AG10803 (cell line): Measurements from ENCODE around the gene KCTD6.
A peak's percentile ranks its signal among the peaks of the same experiment; 100 is the strongest.

Source experiments
- DNase-seq: peaks from one replicate; pipeline ENCODE4 v3.0.0; 2010; ENCODE audit warnings: low read depth
- H3K4me3 ChIP-seq: 2 replicates; pipeline ENCODE4 v1.5.1; 2011; ENCODE audit warnings: mild to moderate bottlenecking, low read length, control low read depth
- TF ChIP-seq, protein P1 (sequence below): conservative IDR thresholded peaks from 2 replicates; pipeline ENCODE4 v1.5.1; 2011; ENCODE audit warnings: mild to moderate bottlenecking, low read length, control low read depth, inconsistent platforms

KCTD6 gene

DNA sequence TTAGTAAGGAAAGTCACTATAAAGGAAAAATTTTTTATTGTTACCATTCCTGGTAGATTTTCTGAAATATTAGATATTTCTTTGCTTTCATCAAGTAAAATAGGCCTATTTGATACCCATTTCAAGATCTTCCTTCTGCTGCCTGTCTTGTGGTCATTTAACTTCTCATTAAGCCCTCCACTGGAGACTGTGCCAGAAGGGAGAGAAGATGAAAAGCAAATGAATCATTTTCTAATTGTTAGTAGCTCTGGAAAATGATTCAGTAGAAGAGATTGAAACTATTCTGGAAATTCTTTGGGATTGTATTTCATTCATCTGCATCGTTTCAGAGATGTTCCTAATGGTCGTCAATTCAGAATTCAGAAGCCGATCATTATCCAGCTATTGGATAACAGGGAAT is 3.2 kb downstream of the KCTD6 start:
- no peak overlapping the region for H3K4me3 ChIP-seq
- TF ChIP-seq, protein P1, sequence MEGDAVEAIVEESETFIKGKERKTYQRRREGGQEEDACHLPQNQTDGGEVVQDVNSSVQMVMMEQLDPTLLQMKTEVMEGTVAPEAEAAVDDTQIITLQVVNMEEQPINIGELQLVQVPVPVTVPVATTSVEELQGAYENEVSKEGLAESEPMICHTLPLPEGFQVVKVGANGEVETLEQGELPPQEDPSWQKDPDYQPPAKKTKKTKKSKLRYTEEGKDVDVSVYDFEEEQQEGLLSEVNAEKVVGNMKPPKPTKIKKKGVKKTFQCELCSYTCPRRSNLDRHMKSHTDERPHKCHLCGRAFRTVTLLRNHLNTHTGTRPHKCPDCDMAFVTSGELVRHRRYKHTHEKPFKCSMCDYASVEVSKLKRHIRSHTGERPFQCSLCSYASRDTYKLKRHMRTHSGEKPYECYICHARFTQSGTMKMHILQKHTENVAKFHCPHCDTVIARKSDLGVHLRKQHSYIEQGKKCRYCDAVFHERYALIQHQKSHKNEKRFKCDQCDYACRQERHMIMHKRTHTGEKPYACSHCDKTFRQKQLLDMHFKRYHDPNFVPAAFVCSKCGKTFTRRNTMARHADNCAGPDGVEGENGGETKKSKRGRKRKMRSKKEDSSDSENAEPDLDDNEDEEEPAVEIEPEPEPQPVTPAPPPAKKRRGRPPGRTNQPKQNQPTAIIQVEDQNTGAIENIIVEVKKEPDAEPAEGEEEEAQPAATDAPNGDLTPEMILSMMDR = no peak

DNA sequence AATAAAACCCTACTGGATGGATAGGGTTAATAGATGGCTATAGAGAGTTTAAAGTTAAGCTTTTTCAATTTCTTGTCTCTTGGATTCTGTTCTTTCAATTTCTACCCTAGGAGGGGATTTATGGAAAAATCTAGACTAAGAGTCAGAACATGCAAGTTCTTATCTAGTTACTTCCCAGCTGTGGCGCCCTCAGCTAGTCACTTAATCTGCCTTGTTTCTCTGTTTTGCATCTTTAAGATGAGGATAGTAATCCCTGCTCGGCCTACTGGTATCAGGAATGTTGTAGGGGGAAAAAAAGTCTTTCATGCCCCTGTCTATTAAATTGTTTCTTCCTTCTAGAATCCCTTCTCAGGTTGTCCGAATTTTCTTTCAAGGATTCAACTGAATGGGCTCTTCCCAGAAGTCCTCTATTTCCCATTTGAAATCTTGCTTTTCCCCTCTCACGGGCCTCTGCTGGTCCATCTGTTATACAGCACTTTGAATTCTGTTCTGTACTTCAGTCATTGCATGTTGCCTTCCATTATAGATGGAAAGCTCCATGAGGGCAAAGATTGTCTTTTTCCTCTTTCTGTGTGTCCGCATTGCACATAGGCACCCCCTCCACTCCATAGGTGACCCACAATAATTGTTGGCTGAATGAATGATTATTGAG is 4.4 kb downstream of the KCTD6 start:
- TF ChIP-seq, protein P1 = no peak
- no peak overlapping the region for H3K4me3 ChIP-seq
- DNase-seq = no peak

More for the DNA sequence above, 3.2 kb downstream of the KCTD6 start:
- DNase-seq = peak; percentile 12

DNA sequence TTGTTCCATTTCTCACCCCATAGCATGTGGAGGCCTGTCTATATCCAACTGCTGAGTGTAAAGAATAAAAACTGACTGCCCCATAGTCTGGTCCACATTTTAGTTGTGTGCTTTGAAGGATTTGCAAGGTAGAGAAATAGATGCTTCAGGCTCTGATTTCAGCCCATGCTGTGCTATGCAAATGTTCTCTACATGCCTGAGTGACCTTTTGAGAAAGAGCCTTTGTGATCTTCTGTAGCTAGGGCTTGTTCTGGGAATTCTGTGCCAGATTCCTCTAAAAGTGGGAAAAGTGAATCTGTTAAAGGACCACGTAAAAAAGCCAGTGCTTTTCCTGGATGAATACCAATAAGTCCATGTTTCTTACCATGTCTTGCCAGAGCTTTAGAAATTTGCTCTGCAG is 5.2 kb downstream of the KCTD6 start:
- no peak for DNase-seq
- H3K4me3 ChIP-seq = no peak overlapping the region
- TF ChIP-seq, protein P1 = no peak

DNA sequence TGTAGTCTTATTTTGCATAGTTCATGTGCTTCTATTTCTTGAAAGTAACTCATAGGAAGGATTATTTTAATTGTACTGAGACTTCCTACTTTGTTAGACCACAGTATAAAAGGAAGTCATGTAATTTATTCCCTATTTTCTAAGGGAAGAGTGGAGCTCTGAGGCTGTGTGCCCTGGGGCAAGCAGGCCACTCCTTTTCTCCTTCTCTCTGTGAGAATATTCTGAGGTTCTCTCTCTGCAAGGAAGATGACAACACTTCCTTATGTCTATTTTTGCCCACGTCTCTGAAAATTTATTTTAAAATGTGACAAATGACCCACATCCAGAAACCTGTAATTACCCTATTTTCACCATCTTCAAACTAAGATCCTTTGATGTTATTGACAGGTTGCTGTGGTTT is 11.0 kb downstream of the KCTD6 start:
- DNase-seq = no peak
- H3K4me3 ChIP-seq = no peak overlapping the region
- TF ChIP-seq, protein P1 = no peak

DNA sequence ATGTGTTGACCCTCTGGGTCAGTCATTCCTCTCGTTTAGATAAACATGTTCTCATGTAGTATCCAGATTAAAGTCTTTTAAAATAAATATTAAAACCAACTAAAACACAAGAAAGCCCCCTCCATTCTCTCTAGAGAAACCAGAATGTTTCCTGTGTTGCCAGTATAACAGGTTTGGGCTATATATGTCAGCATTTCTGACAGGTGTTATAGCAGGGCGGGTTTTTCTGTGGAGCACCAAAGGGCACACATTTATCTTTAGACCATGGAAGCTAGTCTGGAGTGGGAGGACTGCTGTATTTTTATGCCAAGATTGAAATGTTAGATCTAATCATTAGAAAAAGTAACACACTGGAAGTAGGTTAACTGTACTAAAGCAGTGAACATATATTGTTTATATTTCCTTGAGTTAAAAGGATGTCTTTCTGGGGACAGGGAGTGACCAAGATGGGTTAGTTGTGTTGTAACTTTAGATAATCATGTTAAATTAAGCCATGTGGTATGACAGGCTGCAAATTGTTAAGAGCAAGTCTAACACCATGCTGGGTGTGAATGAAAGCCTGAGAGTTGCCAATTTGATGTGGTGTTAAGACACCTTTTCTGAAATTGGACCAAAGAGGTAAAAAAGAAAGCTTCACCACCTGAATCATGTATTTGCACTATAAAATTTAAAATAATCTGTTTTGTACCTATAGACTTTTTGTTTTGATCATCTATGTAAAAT is 15.6 kb downstream of the KCTD6 start:
- DNase-seq = no peak
- H3K4me3 ChIP-seq = no peak overlapping the region
- TF ChIP-seq, protein P1 = no peak

DNA sequence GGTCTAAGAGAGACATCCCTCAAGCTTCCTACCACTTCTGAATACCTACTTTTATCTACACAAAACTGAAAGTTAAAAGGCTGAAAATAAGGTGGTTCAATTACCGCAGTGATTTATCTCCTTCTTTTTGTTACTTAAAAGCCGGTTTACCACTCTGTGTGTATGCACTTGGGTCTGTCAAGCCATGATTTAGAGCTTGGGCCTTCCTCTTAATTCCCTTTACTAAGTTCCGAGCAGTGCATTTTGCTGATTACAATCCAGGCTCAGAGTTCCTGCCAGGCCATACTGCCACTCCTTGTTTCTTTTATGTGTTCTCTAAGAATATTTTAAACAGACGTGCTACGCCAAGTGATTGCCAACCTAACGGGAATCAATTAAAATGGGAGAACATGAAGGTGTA is 16.5 kb downstream of the KCTD6 start:
- TF ChIP-seq, protein P1 = no peak
- DNase-seq = no peak
- no peak overlapping the region for H3K4me3 ChIP-seq

DNA sequence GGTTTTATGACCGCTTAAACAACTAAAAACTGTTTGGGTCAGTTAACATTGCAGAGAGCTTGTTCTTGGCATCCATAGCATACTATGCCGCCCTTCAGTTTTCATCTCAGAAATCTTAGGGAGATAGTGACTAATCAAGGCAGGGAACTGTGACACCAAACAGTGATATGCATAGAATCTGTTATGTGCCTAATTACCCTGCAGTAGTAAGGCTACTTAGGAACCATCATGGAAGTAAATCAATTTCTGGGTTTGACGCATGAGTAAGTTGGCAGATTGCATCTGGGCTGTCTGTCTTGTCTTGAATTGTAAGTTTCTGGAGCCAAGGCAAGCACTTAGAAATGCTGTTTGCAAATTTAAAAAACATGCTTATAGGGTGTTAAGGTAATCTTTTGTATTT is 22.5 kb downstream of the KCTD6 start:
- TF ChIP-seq, protein P1 = no peak
- H3K4me3 ChIP-seq = no peak overlapping the region
- no peak for DNase-seq
